Measurements from ENCODE around the gene ERFE.

- TF ChIP-seq CTCF (IDR thresholded peaks at IDR 0.05; ENCODE audit: low read length) = no peak
- TF ChIP-seq EZH2phosphoT487 (IDR thresholded peaks at IDR 0.05; ENCODE audit: low read length) = no peak
These were observed 7.9 kb downstream of the ERFE start for GRCh38 chr2:238166391-238167343.
